IMR-90 (cell line): ENCODE measurements around the gene SWAP70. TPM values are rescaled to one million over a fixed set of nuclear protein-coding genes. Genes with fewer than 3 reads are reported as not detected.
"Not testable (repeated sequence)": the region's sequence is repeated elsewhere in the genome, so short reads cannot be mapped to it uniquely, and the experiment has no call there.

Source experiments
- ATAC-seq: fragments of 200-7000 bp; cut with Tn5 transposase; 2 replicates; pipeline ENCODE4 v1.9.1; 2020; ENCODE audit warnings: low read depth, mild to moderate bottlenecking, moderate library complexity
- BruUV-seq: library from RNA; stranded (reverse); fragments of 400-500 nt; replicated peaks from 2 replicates; lab custom pipeline; 2021; lab: Mats Ljungman, UMichigan
- CTCF ChIA-PET: fragments of 300-600 bp; formaldehyde crosslinking; extraction: SDS; loops from one replicate; lab custom pipeline; 2021; ENCODE audit warnings: antibody characterized with exemption; lab: Yijun Ruan, JAX
- POLR2A ChIA-PET: fragments of 300-600 bp; sonication (Branson Sonifier 250); formaldehyde crosslinking; loops from one replicate; lab custom pipeline; 2022; ENCODE audit warnings: antibody characterized with exemption; ENCODE audit not compliant: unreplicated experiment; lab: Charles Lee
- DNase-seq: peaks from one replicate; pipeline ENCODE4 v3.0.0; 2013
- H2AFZ ChIP-seq: replicated peaks from 2 replicates; pipeline ENCODE3; 2013; ENCODE audit warnings: low read length, mild to moderate bottlenecking; ENCODE audit not compliant: poor library complexity
- H2AK5ac ChIP-seq: 2 replicates; pipeline ENCODE4 v1.6.1; 2013; ENCODE audit warnings: low read depth, low read length, inconsistent platforms
- H2AK9ac ChIP-seq: replicated peaks from 2 replicates; pipeline ENCODE3; 2013; ENCODE audit warnings: mild to moderate bottlenecking, low read depth, low read length, moderate library complexity; ENCODE audit not compliant: poor library complexity
- H2BK120ac ChIP-seq: 2 replicates; pipeline ENCODE4 v1.6.1; 2013; ENCODE audit warnings: low read depth, low read length, inconsistent platforms
- H2BK15ac ChIP-seq: 3 replicates; pipeline ENCODE4 v1.6.1; 2013; ENCODE audit warnings: low read depth, low read length, inconsistent platforms
- H2BK20ac ChIP-seq: 2 replicates; pipeline ENCODE4 v1.6.1; 2013; ENCODE audit warnings: low read depth, mild to moderate bottlenecking, inconsistent platforms, low read length, moderate library complexity
- H2BK5ac ChIP-seq: 2 replicates; pipeline ENCODE4 v1.6.1; 2013; ENCODE audit warnings: mild to moderate bottlenecking, low read depth, low read length, inconsistent platforms; ENCODE audit not compliant: poor library complexity, severe bottlenecking
- H3K14ac ChIP-seq: replicated peaks from 2 replicates; pipeline ENCODE4 v1.6.1; 2013; ENCODE audit warnings: low read depth, low read length, inconsistent platforms
- H3K18ac ChIP-seq: 2 replicates; pipeline ENCODE4 v1.6.1; 2013; ENCODE audit warnings: low read depth, low read length, control low read depth
- H3K23ac ChIP-seq: 2 replicates; pipeline ENCODE4 v1.6.1; 2013; ENCODE audit warnings: low read depth, low read length, inconsistent platforms
- H3K27ac ChIP-seq: 2 replicates; pipeline ENCODE4 v1.5.1; 2013; ENCODE audit warnings: mild to moderate bottlenecking, control low read depth, low read length; ENCODE audit not compliant: insufficient read depth
- H3K27me3 ChIP-seq: 2 replicates; pipeline ENCODE4 v1.6.1; 2013; ENCODE audit warnings: low read length; ENCODE audit not compliant: control insufficient read depth, insufficient read depth
- H3K36me3 ChIP-seq: 2 replicates; pipeline ENCODE4 v1.6.1; 2013; ENCODE audit warnings: low read length, mixed read lengths; ENCODE audit not compliant: control insufficient read depth, insufficient read depth
- H3K4ac ChIP-seq: 2 replicates; pipeline ENCODE4 v1.6.1; 2013; ENCODE audit warnings: low read depth, low read length, inconsistent platforms
- H3K4me1 ChIP-seq: 2 replicates; pipeline ENCODE4 v1.6.1; 2013; ENCODE audit warnings: low read length, mixed read lengths; ENCODE audit not compliant: control insufficient read depth, insufficient read depth
- H3K4me2 ChIP-seq: 2 replicates; pipeline ENCODE4 v1.6.1; 2013; ENCODE audit warnings: low read depth, mild to moderate bottlenecking, control low read depth, low read length, moderate library complexity
- H3K4me3 ChIP-seq: 2 replicates; pipeline ENCODE4 v1.5.1; 2013; ENCODE audit warnings: low read depth, mild to moderate bottlenecking, control low read depth, low read length, moderate library complexity; ENCODE audit not compliant: insufficient read depth
- H3K56ac ChIP-seq: 2 replicates; pipeline ENCODE4 v1.6.1; 2013; ENCODE audit warnings: low read length, inconsistent platforms; ENCODE audit not compliant: insufficient read depth; ENCODE audit errors: extremely low read depth
- H3K79me1 ChIP-seq, 2 experiments: 2 replicates each; pipeline ENCODE4 v1.6.1; 2013; ENCODE audit warnings: low read length in 2 of 2, inconsistent platforms in 1 of 2, low read depth in 1 of 2
- H3K9ac ChIP-seq: 2 replicates; pipeline ENCODE4 v1.6.1; 2013; ENCODE audit warnings: low read depth, low read length, control low read depth
- H3K9me1 ChIP-seq: 2 replicates; pipeline ENCODE4 v1.6.1; 2013; ENCODE audit warnings: low read length, inconsistent platforms; ENCODE audit not compliant: insufficient read depth
- H3K9me3 ChIP-seq: 2 replicates; pipeline ENCODE4 v1.6.1; 2013; ENCODE audit warnings: low read length; ENCODE audit not compliant: control insufficient read depth, insufficient read depth
- H4K20me1 ChIP-seq: 2 replicates; pipeline ENCODE4 v1.6.1; 2013; ENCODE audit warnings: low read length, inconsistent platforms; ENCODE audit not compliant: insufficient read depth
- H4K5ac ChIP-seq: 2 replicates; pipeline ENCODE4 v1.6.1; 2013; ENCODE audit warnings: mild to moderate bottlenecking, low read depth, low read length, control low read depth
- H4K8ac ChIP-seq, 2 experiments: 2 replicates each; pipeline ENCODE4 v1.6.1; 2013; ENCODE audit warnings: low read depth in 2 of 2, low read length in 2 of 2, control low read depth in 1 of 2, inconsistent platforms in 1 of 2
- H4K91ac ChIP-seq: 2 replicates; pipeline ENCODE4 v1.6.1; 2013; ENCODE audit warnings: low read depth, low read length, inconsistent platforms; ENCODE audit not compliant: insufficient read depth
- dilution Hi-C: fragments of 300-500 bp; cut with HindIII; formaldehyde crosslinking; loops from one replicate; pipeline ENCODE4 v1.14.3; 2018; ENCODE audit warnings: low sequenced_read_pairs; ENCODE audit not compliant: unreplicated experiment
- in situ Hi-C: fragments of 300-500 bp; cut with MboI; formaldehyde crosslinking; loops from 3 replicates; pipeline ENCODE4 v1.14.3; 2019; ENCODE audit warnings: low sequenced_read_pairs, inconsistent platforms, mixed read lengths
- intact Hi-C: fragments of 100-400 bp; cut with micrococcal nuclease; formaldehyde crosslinking; loops from 2 replicates; pipeline ENCODE4 v1.10.0; 2022
- polyA plus RNA-seq, 3 experiments: library from polyadenylated mRNA; depleted of rRNA; stranded (reverse); fragments of >200 nt; gene quantifications; 2 replicates each; pipeline ENCODE4 v1.2.3, GENCODE V29; 2012; ENCODE audit warnings: low replicate concordance in 1 of 3
- total RNA-seq: library from RNA; depleted of rRNA; stranded (reverse); fragments of >200 nt; gene quantifications from 2 replicates; pipeline ENCODE4 v1.2.3, GENCODE V29; 2012

SWAP70 gene
- total and polyA plus RNA-seq, 2 of the 4 experiments (the other 2 are of a cell fraction), result 15.5 to 19.9 TPM

DNA sequence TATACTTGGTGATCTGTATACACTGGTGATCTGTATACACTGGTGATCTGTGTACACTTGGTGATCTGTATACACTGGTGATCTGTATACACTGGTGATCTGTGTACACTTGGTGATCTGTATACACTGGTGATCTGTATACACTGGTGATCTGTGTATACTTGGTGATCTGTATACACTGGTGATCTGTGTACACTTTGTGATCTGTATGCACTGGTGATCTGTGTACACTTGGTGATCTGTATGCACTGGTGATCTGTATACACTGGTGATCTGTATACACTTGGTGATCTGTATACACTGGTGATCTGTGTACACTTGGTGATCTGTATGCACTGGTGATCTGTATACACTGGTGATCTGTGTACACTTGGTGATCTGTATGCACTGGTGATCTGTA is 41.5 kb downstream of the SWAP70 start:
- H3K56ac ChIP-seq, H3K9me3 ChIP-seq, H4K8ac ChIP-seq, dilution Hi-C loops, H3K23ac ChIP-seq, H4K5ac ChIP-seq, H3K18ac ChIP-seq, H3K14ac ChIP-seq, H3K4me1 ChIP-seq, H2BK15ac ChIP-seq, H3K9ac ChIP-seq, ATAC-seq, in situ Hi-C loops, H2BK120ac ChIP-seq, DNase-seq, H3K27me3 ChIP-seq, H2AK5ac ChIP-seq, H3K4ac ChIP-seq, POLR2A ChIA-PET, H2BK20ac ChIP-seq, H3K4me3 ChIP-seq, H4K91ac ChIP-seq, CTCF ChIA-PET, H3K4me2 ChIP-seq, H2AFZ ChIP-seq, H2BK5ac ChIP-seq, BruUV-seq, H2AK9ac ChIP-seq, intact Hi-C loops, H3K27ac ChIP-seq, H3K36me3 ChIP-seq: not testable (repeated sequence)
- peaks cover 36 to 73% of the 10 kb centered on the region in 2 experiments for H3K79me1 ChIP-seq
- H4K20me1 ChIP-seq, result peaks cover 29% of the 10 kb centered on the region; the same call in 1 of the 2 replicates
- H3K9me1 ChIP-seq, result peaks cover 12% of the 10 kb centered on the region
